Endothelial cell of umbilical vein (primary cell): ENCODE measurements around the gene DENND5A. TPM values are rescaled to one million over a fixed set of nuclear protein-coding genes. Genes with fewer than 3 reads are reported as not detected.

Source experiments
- BruUV-seq: library from RNA; stranded (reverse); fragments of 400-500 nt; replicated peaks from 2 replicates; lab custom pipeline; 2021; lab: Mats Ljungman, UMichigan
- CTCF ChIA-PET: fragments of 300-600, 350-600 bp; sonication (Branson Sonifier 250); formaldehyde crosslinking; loops from one replicate; lab custom pipeline; 2021; ENCODE audit warnings: antibody characterized with exemption, inconsistent platforms; lab: Charles Lee
- POLR2A ChIA-PET: fragments of 300-600, 350-600 bp; sonication (Branson Sonifier 250); formaldehyde crosslinking; loops from one replicate; lab custom pipeline; 2021; ENCODE audit warnings: antibody characterized with exemption, inconsistent platforms; lab: Charles Lee
- DNase-seq: peaks from one replicate; pipeline ENCODE4 v3.0.0-alpha.2; 2011; ENCODE audit warnings: low read depth, low spot score
- FAIRE-seq: peaks from 2 replicates; lab custom pipeline; 2011; peaks lifted over from hg19 to GRCh38; lab: Jason Lieb, UNC
- H2AFZ ChIP-seq: 2 replicates; pipeline ENCODE4 v1.6.0; 2012; ENCODE audit warnings: low read depth, low read length, control low read depth, inconsistent platforms
- H3K27ac ChIP-seq: 2 replicates; pipeline ENCODE4 v1.5.1; 2011; ENCODE audit warnings: low read depth, mild to moderate bottlenecking, control low read depth, low read length, moderate library complexity; ENCODE audit not compliant: insufficient read depth
- H3K27me3 ChIP-seq, 2 experiments: 2 replicates each; pipeline versions ENCODE4 v1.6.0 to v1.6.1; 2011; ENCODE audit warnings: low read length in 2 of 2, mixed read lengths in 1 of 2; ENCODE audit not compliant: control insufficient read depth in 2 of 2, insufficient read depth in 2 of 2
- H3K36me3 ChIP-seq, 2 experiments: 2 replicates in 1 of 2; 3 replicates in 1 of 2; pipeline ENCODE4 v1.5.1; 2011; ENCODE audit warnings: low read length in 2 of 2, mild to moderate bottlenecking in 1 of 2, moderate library complexity in 1 of 2; ENCODE audit not compliant: control insufficient read depth in 2 of 2, insufficient read depth in 2 of 2; ENCODE audit errors: extremely low read depth in 1 of 2
- H3K4me1 ChIP-seq: 3 replicates; pipeline ENCODE4 v1.5.1; 2011; ENCODE audit warnings: mild to moderate bottlenecking, low read length; ENCODE audit not compliant: control insufficient read depth, insufficient read depth; ENCODE audit errors: extremely low read depth
- H3K4me2 ChIP-seq: 2 replicates; pipeline ENCODE4 v1.6.1; 2011; ENCODE audit warnings: low read length, control low read depth, mixed read lengths; ENCODE audit not compliant: insufficient read depth
- H3K4me3 ChIP-seq, 3 experiments: fragments of 200-600 bp in 1 of 3; sonication (generic), shearing (Covaris generic) in 1 of 3; replicated peaks in 1 of 3; 2 replicates each; pipeline ENCODE4 v1.5.1; 2011 to 2016; ENCODE audit warnings: control low read depth in 3 of 3, low read length in 3 of 3, mild to moderate bottlenecking in 2 of 3, inconsistent platforms in 1 of 3, low read depth in 1 of 3, moderate library complexity in 1 of 3; ENCODE audit not compliant: insufficient read depth in 1 of 3
- H3K79me2 ChIP-seq: 2 replicates; pipeline ENCODE4 v1.6.0; 2012; ENCODE audit warnings: low read length, inconsistent platforms; ENCODE audit not compliant: control insufficient read depth, insufficient read depth
- H3K9ac ChIP-seq: replicated peaks from 2 replicates; pipeline ENCODE3; 2011; ENCODE audit warnings: low read length, control low read depth; ENCODE audit not compliant: insufficient read depth; ENCODE audit errors: extremely low read depth
- H3K9me1 ChIP-seq: replicated peaks from 3 replicates; pipeline ENCODE4 v1.6.0; 2011; ENCODE audit warnings: mild to moderate bottlenecking, low read length; ENCODE audit not compliant: control insufficient read depth, insufficient read depth; ENCODE audit errors: extremely low read depth
- H3K9me3 ChIP-seq: replicated peaks from 2 replicates; pipeline ENCODE4 v1.5.1; 2012; ENCODE audit warnings: low read length, inconsistent platforms; ENCODE audit not compliant: control insufficient read depth, insufficient read depth
- H4K20me1 ChIP-seq: replicated peaks from 2 replicates; pipeline ENCODE3; 2011; ENCODE audit warnings: mild to moderate bottlenecking, low read length; ENCODE audit not compliant: control insufficient read depth, insufficient read depth; ENCODE audit errors: extremely low read depth
- EZH2 ChIP-seq: IDR thresholded peaks from 2 replicates; pipeline ENCODE4 v1.6.1; 2012; ENCODE audit warnings: borderline replicate concordance, low read depth, mild to moderate bottlenecking, moderate library complexity, low read length, inconsistent platforms; ENCODE audit not compliant: severe bottlenecking
- FOS ChIP-seq: IDR thresholded peaks from 2 replicates; pipeline ENCODE4 v1.6.1; 2011; ENCODE audit warnings: mild to moderate bottlenecking, low read length, moderate library complexity, borderline replicate concordance; ENCODE audit not compliant: insufficient read depth
- GATA2 ChIP-seq: IDR thresholded peaks from 2 replicates; pipeline ENCODE4 v1.7.0; 2011; ENCODE audit warnings: low read depth, mild to moderate bottlenecking, moderate library complexity, mixed read lengths, low read length; ENCODE audit not compliant: insufficient read length, insufficient read depth
- JUN ChIP-seq: IDR thresholded peaks from 2 replicates; pipeline ENCODE4 v1.6.1; 2011; ENCODE audit warnings: borderline replicate concordance, low read depth; ENCODE audit not compliant: insufficient read length, insufficient read depth
- MYC ChIP-seq: IDR thresholded peaks from one replicate; pipeline ENCODE4 v1.6.1; 2011; ENCODE audit warnings: mild to moderate bottlenecking, low read depth, low read length
- POLR2A ChIP-seq: IDR thresholded peaks from 2 replicates; pipeline ENCODE4 v1.6.1; 2012; ENCODE audit warnings: low read depth, mild to moderate bottlenecking, control low read depth, low read length
- POLR2AphosphoS5 ChIP-seq: IDR thresholded peaks from 2 replicates; pipeline ENCODE4 v1.6.1; 2012; ENCODE audit warnings: low read depth, mild to moderate bottlenecking, control low read depth, low read length, moderate library complexity; ENCODE audit not compliant: insufficient read depth
- dilution Hi-C: fragments of 300-500 bp; cut with MboI; formaldehyde crosslinking; loops from one replicate; pipeline ENCODE4 v1.15.0; 2019; ENCODE audit warnings: low sequenced_read_pairs; ENCODE audit not compliant: extremely low pct_ligation_motif_present
- intact Hi-C: fragments of 100-400 bp; cut with micrococcal nuclease; formaldehyde crosslinking; loops from one replicate; pipeline ENCODE4 v1.10.0; 2022
- polyA plus RNA-seq, 4 experiments: library from polyadenylated mRNA; depleted of rRNA in 3 of 4; stranded (reverse) in 3 of 4; unstranded in 1 of 4; fragments of >200 nt; gene quantifications; 2 replicates each; pipeline versions ENCODE4 v1.2.1 to v1.2.3, GENCODE V29; 2011 to 2012; ENCODE audit warnings: missing spikeins in 1 of 4
- total RNA-seq: library from RNA; stranded (reverse); gene quantifications from 2 replicates; pipeline ENCODE4 v1.2.3, GENCODE V29; 2021
- TF ChIP-seq, protein P1 (sequence below), 2 donors: IDR thresholded peaks; 1 replicate in 1 of 2; 2 replicates in 1 of 2; pipeline ENCODE4 v1.5.1; 2011; ENCODE audit warnings: low read length in 2 of 2, mild to moderate bottlenecking in 2 of 2, moderate library complexity in 2 of 2, control low read depth in 1 of 2, inconsistent platforms in 1 of 2, low read depth in 1 of 2; ENCODE audit not compliant: insufficient read depth in 1 of 2; ENCODE audit errors: extremely low read depth in 1 of 2
- TF ChIP-seq, protein P2 (sequence below): IDR thresholded peaks from 2 replicates; pipeline ENCODE4 v1.6.1; 2011; ENCODE audit not compliant: insufficient read depth, insufficient read length

DENND5A gene
- total and polyA plus RNA-seq, 2 donors (not counting 3 experiments of a cell fraction or from before 2014, with no cell fraction given), result 116 to 220 TPM

DNA sequence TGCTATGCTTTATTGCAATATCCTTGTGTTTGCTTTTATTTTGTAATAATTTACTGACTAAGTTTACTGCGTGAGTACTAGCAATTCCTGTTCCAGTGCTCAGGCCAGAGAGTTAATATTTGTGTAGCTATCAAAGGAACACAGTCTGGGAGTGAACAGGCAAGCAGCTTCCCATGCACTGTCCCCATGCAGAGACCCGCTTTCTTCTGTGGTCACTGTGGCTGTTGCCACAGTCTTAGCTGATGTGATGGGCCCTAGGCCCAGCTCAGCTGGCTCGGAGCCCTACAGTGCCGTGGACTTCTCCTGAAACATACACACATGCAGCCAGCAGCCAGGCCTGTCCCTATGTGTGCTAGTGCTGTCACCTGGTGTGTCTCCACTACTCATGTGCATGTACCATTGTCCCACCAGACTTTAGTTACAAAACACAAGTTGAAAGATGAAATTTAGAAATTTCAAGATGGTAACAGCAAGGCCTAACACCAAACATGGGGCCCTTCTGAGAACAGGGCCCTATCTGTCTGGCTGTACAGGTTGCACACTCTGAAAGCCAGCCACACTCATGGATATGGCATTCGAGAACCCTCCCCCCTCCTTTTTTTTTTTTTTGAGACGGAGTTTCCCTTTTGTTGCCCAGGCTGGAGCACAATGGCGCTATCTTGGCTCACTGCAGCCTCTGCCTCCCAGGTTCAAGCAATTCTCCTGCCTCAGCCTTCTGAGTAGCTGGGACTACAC, 161.4 kb downstream of the DENND5A start:
- no peak overlapping the region for H3K4me3 ChIP-seq
- no peak for TF ChIP-seq GATA2
- no peak for TF ChIP-seq MYC
- TF ChIP-seq, protein P1, sequence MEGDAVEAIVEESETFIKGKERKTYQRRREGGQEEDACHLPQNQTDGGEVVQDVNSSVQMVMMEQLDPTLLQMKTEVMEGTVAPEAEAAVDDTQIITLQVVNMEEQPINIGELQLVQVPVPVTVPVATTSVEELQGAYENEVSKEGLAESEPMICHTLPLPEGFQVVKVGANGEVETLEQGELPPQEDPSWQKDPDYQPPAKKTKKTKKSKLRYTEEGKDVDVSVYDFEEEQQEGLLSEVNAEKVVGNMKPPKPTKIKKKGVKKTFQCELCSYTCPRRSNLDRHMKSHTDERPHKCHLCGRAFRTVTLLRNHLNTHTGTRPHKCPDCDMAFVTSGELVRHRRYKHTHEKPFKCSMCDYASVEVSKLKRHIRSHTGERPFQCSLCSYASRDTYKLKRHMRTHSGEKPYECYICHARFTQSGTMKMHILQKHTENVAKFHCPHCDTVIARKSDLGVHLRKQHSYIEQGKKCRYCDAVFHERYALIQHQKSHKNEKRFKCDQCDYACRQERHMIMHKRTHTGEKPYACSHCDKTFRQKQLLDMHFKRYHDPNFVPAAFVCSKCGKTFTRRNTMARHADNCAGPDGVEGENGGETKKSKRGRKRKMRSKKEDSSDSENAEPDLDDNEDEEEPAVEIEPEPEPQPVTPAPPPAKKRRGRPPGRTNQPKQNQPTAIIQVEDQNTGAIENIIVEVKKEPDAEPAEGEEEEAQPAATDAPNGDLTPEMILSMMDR (IDR thresholded peaks at IDR 0.05; ENCODE audit: extremely low read depth in 1 of 2, insufficient read depth in 1 of 2, low read depth in 1 of 2, low read length in 2 of 2), result no peak
- no peak for TF ChIP-seq JUN
- no peak for TF ChIP-seq FOS
- TF ChIP-seq, protein P2, sequence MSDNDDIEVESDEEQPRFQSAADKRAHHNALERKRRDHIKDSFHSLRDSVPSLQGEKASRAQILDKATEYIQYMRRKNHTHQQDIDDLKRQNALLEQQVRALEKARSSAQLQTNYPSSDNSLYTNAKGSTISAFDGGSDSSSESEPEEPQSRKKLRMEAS, result no peak
- TF ChIP-seq EZH2, result no peak
- no peak for TF ChIP-seq POLR2A
- no peak for TF ChIP-seq POLR2AphosphoS5
- H3K36me3 ChIP-seq, result no peaks in the 10 kb centered on the region
- H3K4me2 ChIP-seq, result no peak overlapping the region
- no peaks in the 10 kb centered on the region for H3K9me3 ChIP-seq
- intact Hi-C loops (no loop called here), dilution Hi-C loops (no loop called here)
- no peaks in the 10 kb centered on the region for H3K27me3 ChIP-seq
- H3K9me1 ChIP-seq, result no peaks in the 10 kb centered on the region
- ChIA-PET POLR2A (no interaction called here), CTCF (interaction anchor here (1.9 kb wide), 1 partner anchor 34 kb away, joined by 5 read pairs; no protein-coding TSS in a partner anchor)
- no peaks in the 10 kb centered on the region for H3K79me2 ChIP-seq
- H4K20me1 ChIP-seq, result no peaks in the 10 kb centered on the region
- no peak overlapping the region for H3K9ac ChIP-seq
- DNase-seq (no peak), FAIRE-seq (no peak)
- no TSS peak for BruUV-seq
- no peaks in the 10 kb centered on the region for H3K4me1 ChIP-seq
- no peak overlapping the region for H2AFZ ChIP-seq
- no peak overlapping the region for H3K27ac ChIP-seq
